K562 (cell line): Measurements from ENCODE around the gene DNAJB14. TPM values are rescaled to one million over a fixed set of nuclear protein-coding genes. Genes with fewer than 3 reads are reported as not detected.

Experiments
- ETV6 ChIP-seq, 3 experiments: fragments of 150-350 bp in 1 of 3; sonication (generic) in 1 of 3; formaldehyde crosslinking in 1 of 3; IDR thresholded peaks; 2 replicates each; pipeline versions ENCODE4 v1.6.1 to v1.8.0; 2014 to 2022; ENCODE audit warnings: borderline replicate concordance in 2 of 3, low read depth in 2 of 3, antibody characterized with exemption in 1 of 3, low read length in 1 of 3, mild to moderate bottlenecking in 1 of 3, missing genetic modification reagents in 1 of 3
- HMBOX1 ChIP-seq: sonication (generic); IDR thresholded peaks from 2 replicates; pipeline ENCODE4 v1.6.1; 2016
- NBN ChIP-seq: fragments of 450-650 bp; IDR thresholded peaks from 2 replicates; pipeline ENCODE4 v1.6.1; 2016; ENCODE audit warnings: low read depth, mild to moderate bottlenecking
- PRDM10 ChIP-seq: fragments of 450-650 bp; IDR thresholded peaks from 2 replicates; pipeline ENCODE4 v1.6.1; 2018; ENCODE audit not compliant: partially characterized antibody
- RB1 ChIP-seq: fragments of 450-650 bp; IDR thresholded peaks from 2 replicates; pipeline ENCODE4 v1.6.1; 2017; ENCODE audit warnings: low read depth, mild to moderate bottlenecking
- RBM14 ChIP-seq: fragments of 200-400 bp; formaldehyde crosslinking; IDR thresholded peaks from 2 replicates; pipeline ENCODE4 v1.6.1; 2018; ENCODE audit warnings: low read depth, mild to moderate bottlenecking, low read length, moderate library complexity, borderline replicate concordance; ENCODE audit not compliant: insufficient read depth
- SMAD1 ChIP-seq: fragments of 150-350 bp; IDR thresholded peaks from 2 replicates; pipeline ENCODE4 v1.6.1; 2014; ENCODE audit warnings: low read length, low read depth; ENCODE audit not compliant: partially characterized antibody
- TFAM ChIP-seq: fragments of 250-450 bp; sonication (Bioruptor Pico); conservative IDR thresholded peaks from 2 replicates; pipeline ENCODE4 v1.5.0; 2021; ENCODE audit warnings: mild to moderate bottlenecking, moderate library complexity
- TRIM28 ChIP-seq: fragments of 450-650 bp; IDR thresholded peaks from 2 replicates; pipeline ENCODE4 v1.6.1; 2017
- ZBTB34 ChIP-seq: fragments of 250-450 bp; sonication (Bioruptor Pico); IDR thresholded peaks from 2 replicates; pipeline ENCODE4 v1.8.0; 2021; ENCODE audit warnings: mild to moderate bottlenecking, moderate library complexity
- ZBTB5 ChIP-seq: fragments of 450-650 bp; IDR thresholded peaks from 2 replicates; pipeline ENCODE4 v1.6.1; 2017; ENCODE audit warnings: antibody characterized with exemption
- ZNF3 ChIP-seq: fragments of 250-450 bp; sonication (Bioruptor Pico); IDR thresholded peaks from 2 replicates; pipeline ENCODE4 v1.5.0; 2021; ENCODE audit warnings: mild to moderate bottlenecking, moderate library complexity
- ZNF518B ChIP-seq: fragments of 250-450 bp; sonication (Bioruptor Pico); IDR thresholded peaks from 2 replicates; pipeline ENCODE4 v1.5.0; 2021; ENCODE audit warnings: mild to moderate bottlenecking, moderate library complexity
- polyA plus RNA-seq, 8 experiments: library from polyadenylated mRNA; depleted of rRNA in 4 of 8; stranded (reverse) in 5 of 8; unstranded in 3 of 8; fragments of >200 nt; fragmentation: Nextera tagmentation in 2 of 8; fragmentation: Illumina TruSeq in 1 of 8; extraction: Ambion mirVana in 2 of 8; extraction: Trizol in 1 of 8; gene quantifications; 2 replicates each; pipeline versions ENCODE4 v1.2.1 to v1.2.3, GENCODE V29; 2011 to 2014; ENCODE audit warnings: inconsistent platforms in 1 of 8, missing spikeins in 1 of 8
- total RNA-seq, 7 experiments: library from RNA; depleted of rRNA in 6 of 7; stranded (reverse); fragments of >200 nt in 6 of 7; fragmentation: Illumina TruSeq in 2 of 7; extraction: Trizol in 2 of 7; gene quantifications; 2 replicates each; pipeline versions ENCODE4 v1.2.1 to v1.2.3, GENCODE V29; 2011 to 2021; ENCODE audit warnings: low replicate concordance in 1 of 7

The DNAJB14 gene
- total and polyA plus RNA-seq, 9 of the 15 experiments (the other 6 are each of a cell fraction or from before 2014, with no cell fraction given) = 5.5 to 28.0 (median 12.7) TPM

GRCh38 chr4:99949034-99949998 lies 2.9 kb upstream of the DNAJB14 start (continued):
- TF ChIP-seq ETV6 (IDR thresholded peaks at IDR 0.05; ENCODE audit: borderline replicate concordance in 1 of 2, low read depth in 2 of 2, low read length in 1 of 2) (no peak), ETV6 (CRISPR knock-in tag; IDR thresholded peaks at IDR 0.05; ENCODE audit: borderline replicate concordance) (peak; percentile 41; the same call in 1 of the 2 replicates), SMAD1 (no peak), ZNF3 (CRISPR knock-in tag) (no peak), NBN (peak; percentile 79), RBM14 (no peak), RB1 (peak; percentile 12; the same call in 1 of the 2 replicates), PRDM10 (peak; percentile 24), TRIM28 (peak; percentile 36; the same call in 1 of the 2 replicates), TFAM (CRISPR knock-in tag) (no peak), HMBOX1 (no peak), ZBTB5 (no peak), ZNF518B (CRISPR knock-in tag) (no peak), ZBTB34 (no peak)
